SK-MEL-5 (cell line): ENCODE data around the gene CHD2. TPM values are rescaled to one million over a fixed set of nuclear protein-coding genes. Genes with fewer than 3 reads are reported as not detected.

Experiments
- DNase-seq: peaks from one replicate; pipeline ENCODE4 v3.0.0-alpha.2; 2016; ENCODE audit warnings: low read depth, low spot score
- in situ Hi-C: cut with HindIII; loops from 2 replicates; pipeline ENCODE4 v1.10.0; 2016; ENCODE audit warnings: low sequenced_read_pairs, high pct_unique_total_duplicates, low pct_unique_long_range_greater_than_20kb
- total RNA-seq: library from RNA; depleted of rRNA; stranded (reverse); fragments of >200 nt; shearing (Covaris generic); gene quantifications from 2 replicates; pipeline ENCODE4 v1.2.3, GENCODE V29; 2014

The CHD2 gene
- total RNA-seq, 1 experiment from 2014 or later = 37.9 TPM

DNA sequence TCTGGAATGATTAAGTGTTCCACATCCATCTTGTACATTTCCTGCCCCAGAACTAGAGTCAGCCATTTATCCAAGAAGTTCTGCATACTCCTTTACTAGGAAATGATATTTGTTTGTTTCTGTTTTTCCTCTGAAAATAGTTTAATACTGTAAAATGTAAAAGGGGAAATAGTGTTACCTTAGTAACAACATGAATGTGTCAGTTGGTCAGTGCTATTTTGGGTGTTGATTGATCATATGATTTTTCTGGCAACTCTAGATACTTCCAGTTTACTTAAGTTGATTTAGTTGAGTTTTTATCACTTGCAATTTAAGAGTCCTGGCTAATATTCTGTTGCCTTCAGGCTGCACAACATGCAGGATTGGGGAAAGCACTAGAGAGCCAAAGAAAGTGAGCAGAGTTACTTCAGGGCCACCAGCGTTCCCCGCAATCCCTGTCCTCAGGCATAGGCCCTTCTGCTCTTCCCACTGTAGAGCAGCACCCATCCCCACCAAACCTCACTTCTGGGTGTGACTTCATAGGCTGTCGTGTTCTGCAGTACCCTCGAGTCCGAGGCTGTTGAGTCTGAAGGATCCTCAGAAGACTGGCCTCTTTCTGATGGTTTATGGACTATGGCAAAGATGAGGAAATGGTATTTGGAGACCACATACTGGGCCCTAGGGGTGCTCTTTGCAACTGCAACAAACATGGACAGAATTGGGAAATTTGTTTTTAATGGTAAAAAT, 69.0 kb downstream of the CHD2 start:
- peak; percentile 27 for DNase-seq
- in situ Hi-C loops = no loop called here

DNA sequence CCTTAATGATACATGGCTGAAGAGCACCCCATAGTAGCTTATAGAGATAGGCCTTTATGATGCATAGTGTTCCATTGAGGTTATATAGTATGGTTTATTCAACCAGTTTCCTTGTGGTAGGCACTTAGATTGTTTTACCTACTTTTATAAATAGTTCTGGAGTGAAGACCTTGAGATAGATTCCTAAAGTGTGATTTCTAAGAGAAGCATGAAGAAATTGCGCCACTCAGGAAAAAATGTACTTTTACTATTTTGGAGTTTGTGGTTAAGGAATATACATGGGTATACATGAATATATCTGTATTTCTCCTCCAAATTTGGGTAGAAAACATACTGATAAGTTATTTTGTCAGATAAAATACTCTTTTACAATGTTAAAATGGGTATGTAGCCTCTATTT, 70.5 kb downstream of the CHD2 start:
- in situ Hi-C loops = no loop called here
- DNase-seq = no peak

DNA sequence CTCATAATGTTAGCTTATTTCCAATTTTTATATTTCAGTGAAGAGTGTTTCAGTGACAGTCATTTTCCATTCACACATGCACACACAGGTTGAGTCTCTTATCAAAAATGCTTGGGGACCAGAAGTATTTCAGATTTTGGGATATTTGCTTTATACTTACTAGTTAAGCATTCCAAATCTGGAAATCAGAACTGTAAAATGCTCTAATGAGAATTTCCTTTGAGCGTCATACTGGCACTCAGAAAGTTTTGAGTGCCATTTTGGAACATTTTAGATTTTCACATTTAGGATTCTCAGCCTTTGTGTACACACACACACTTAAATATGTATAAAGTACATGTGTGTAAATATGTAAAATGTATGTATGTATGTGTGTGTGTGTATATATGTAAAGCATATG, 71.0 kb downstream of the CHD2 start:
- in situ Hi-C loops = no loop called here
- no peak for DNase-seq

DNA sequence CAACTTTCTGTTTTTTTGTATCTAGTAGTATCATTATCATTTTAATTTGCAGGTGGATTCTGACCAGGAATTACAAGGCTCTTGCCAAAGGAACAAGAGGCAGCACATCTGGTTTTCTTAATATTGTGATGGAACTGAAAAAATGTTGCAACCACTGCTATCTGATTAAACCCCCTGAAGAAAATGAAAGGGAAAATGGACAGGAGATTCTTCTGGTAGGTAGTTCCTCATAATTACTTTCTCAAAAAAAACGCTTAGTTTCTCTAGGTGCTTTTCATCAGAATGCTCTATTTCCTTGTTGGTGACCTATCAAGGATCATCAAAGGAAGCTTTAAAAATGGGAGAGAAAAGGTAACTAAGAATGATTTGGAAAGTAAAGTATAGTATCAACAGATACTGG, 71.6 kb downstream of the CHD2 start:
- DNase-seq = no peak
- in situ Hi-C loops = no loop called here

DNA sequence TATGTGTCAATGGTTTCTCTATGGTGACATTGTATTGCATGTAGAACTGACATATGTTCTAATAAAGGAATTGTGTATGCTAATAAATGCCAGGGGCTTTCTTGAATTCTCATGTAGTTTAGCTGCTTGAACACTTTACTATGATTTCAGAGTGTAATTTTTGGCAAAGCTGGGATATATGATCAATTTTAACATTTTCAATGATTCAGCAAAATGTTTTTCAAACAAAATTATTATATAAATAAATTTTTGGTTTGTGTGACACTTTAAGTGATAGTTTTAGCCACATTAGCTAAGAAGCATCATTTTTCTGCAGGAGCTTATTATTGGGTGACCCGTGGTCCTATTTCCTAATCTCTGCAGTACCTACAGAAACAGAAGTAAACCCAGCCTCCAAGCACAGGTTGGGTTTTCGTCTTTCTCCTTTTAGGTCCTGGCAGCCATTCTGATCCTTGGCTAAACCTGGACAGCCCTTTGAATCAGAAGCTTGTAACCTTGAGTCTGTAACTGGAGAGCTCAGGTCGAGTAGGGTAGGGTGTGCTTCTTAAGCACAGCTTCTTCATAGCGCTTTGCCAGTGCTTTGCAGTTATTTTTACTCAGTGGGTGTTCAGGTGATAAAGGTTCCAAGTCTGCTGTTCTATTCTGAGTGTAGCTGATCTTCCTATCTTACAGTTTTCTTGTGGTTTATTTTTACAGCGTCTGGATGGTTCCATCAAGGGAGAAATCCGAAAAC, 74.2 kb downstream of the CHD2 start:
- in situ Hi-C loops = no loop called here
- DNase-seq = no peak

DNA sequence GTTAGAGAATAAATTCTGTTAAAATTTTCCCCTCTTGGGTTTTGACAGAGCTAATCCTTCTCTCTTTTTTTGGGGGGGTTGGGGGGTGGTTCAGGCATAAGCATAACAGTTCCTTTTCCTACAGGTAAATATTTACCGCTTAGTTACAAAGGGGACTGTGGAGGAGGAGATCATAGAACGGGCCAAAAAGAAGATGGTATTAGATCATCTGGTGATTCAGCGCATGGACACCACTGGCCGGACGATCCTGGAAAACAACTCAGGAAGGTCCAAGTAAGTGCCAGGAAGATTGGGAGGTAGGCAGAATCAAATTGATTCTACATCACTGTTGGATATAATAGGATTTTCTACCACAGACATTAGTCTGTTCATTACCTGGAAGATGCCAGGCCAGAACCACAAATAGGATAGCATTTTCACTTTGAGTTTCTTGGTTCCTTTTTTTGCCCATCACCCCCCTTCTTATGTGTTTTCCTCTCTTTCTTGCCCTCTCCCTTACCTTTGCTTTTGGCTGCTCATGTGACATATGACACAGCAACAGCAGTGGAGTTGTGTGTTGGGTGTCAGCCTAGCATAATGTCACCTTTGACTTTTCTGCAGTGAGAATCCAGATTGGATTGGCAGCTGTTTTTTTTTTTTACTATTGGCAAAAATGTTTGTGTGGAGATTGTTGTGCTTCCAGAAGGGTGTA, 79.0 kb downstream of the CHD2 start:
- no peak for DNase-seq
- in situ Hi-C loops = no loop called here

DNA sequence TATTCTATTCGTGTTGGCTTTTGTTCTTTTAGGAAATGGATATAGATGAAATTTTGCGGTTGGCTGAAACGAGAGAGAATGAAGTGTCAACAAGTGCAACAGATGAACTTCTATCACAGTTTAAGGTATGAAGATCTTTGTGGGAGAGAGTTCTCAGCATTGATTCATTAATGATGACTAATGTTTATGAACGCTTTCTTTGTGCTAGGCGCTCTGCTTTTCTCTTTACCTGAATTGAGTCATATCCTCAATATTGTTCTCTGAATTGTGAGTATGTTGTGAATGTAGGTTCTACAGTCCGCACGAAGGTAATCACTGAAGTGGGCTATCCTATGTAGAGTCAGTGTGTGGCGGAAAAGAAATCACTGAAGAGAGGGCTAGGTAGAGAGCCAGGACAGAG, 81.2 kb downstream of the CHD2 start:
- in situ Hi-C loops = no loop called here

DNA sequence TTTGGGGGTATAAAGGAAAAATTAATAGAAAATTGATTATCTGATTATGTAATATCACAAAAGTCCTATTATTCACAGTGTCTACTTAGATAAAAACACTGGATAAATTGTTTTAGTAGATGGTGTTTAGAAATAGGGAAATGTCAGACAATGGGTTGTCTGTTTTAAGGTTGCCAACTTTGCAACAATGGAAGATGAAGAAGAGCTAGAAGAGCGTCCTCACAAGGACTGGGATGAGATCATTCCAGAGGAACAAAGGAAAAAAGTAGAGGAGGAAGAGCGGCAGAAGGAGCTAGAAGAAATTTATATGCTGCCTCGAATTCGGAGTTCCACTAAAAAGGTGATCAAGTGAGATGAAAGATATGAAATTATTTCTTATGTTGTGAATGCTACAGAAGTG, 84.0 kb downstream of the CHD2 start:
- DNase-seq = peak; percentile 74
- in situ Hi-C loops = no loop called here

More for the DNA sequence above, 81.2 kb downstream of the CHD2 start:
- DNase-seq = no peak

DNA sequence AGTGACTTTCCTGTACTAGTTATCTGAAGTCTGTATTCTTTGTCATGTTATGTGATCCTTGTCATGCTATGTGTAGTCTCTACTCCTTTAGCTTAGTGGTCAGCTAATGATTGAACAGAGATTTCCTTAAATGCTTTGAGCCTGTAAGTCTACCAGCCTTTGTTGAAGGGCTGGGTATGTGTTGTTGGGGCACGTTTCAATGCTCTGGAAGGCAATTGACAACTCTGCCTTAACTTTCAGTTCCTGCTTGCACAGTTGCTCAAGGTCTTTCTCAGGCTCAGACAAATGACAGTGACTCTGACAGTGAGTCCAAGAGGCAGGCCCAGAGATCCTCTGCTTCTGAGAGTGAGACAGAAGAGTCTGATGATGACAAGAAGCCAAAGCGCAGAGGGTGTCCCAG, 89.3 kb downstream of the CHD2 start:
- no peak for DNase-seq
- in situ Hi-C loops = no loop called here

DNA sequence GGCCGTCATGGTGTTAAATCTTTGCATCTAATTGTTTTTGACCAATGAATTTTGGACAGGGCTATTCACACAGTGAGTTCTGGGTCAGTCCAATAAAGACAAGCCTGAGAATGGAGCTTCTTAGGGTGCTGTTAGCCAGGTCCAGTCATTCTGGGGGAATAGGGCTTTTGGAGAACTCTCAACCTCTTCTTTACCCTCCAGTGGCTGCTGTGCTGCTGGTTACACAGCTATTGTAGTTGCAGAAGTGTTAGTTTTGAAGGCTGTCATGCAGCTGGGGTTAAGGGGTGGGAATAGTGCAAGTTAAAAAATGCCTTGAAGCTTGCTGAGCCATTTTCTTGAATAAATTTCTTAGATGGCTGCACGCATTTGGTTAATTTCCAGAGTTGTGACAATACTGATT, 89.9 kb downstream of the CHD2 start:
- in situ Hi-C loops = no loop called here
- no peak for DNase-seq

DNA sequence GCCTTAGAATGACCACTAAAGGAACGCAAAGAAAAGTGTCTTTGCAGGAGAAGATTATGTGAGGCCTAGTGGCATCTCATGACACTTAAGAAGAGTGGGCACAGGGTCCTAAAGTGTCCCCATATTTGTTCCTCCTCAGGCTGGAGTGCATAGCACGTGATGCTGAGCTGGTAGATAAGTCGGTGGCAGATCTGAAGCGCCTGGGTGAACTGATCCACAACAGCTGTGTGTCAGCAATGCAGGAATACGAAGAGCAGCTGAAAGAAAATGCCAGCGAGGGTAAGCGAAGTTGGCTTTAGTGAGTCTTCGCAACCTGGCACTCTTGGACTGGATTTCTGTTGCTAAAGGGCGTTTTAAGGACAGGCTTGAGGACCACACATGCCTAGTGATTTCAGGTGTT, 92.6 kb downstream of the CHD2 start:
- in situ Hi-C loops = no loop called here
- no peak for DNase-seq

DNA sequence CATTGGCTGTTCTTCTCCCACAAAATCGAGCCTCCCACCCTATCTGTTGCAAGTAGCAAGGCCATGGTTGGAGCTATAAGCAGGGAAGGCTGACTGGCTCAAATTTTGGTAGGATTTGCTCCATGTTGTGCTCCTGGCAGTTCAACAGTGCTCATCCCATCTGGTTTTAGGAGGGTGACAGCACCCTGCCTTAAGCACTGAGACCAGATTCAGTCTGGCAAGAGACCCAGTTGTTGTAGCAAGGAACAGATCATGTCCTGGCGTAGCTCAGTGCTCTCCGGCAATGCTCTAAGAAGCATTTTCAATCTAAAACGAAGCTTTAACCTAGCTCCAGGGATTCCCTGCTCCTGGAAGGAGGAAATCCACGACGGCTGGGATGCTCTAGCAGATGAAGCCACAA, 97.7 kb downstream of the CHD2 start:
- DNase-seq = no peak
- in situ Hi-C loops = no loop called here

DNA sequence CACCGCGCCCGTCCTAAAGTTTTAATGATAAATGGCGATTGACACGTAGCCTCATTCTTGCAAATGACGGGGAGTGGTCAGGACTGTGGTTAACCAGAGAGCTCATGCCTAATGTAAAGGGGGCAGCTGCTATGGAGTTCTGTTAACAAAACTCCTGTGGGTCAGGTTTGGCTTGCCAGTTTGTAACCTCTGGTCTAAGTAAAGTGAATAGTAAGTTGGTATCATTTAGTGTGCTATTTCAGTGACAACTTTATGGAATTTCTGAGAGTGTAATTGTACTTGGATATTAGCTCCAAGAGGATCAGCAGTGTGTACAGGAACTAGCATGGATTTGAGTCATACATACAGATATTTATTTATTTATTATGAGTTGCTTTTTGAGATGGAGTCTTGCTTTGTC, 101.0 kb downstream of the CHD2 start:
- no peak for DNase-seq
- in situ Hi-C loops = no loop called here

DNA sequence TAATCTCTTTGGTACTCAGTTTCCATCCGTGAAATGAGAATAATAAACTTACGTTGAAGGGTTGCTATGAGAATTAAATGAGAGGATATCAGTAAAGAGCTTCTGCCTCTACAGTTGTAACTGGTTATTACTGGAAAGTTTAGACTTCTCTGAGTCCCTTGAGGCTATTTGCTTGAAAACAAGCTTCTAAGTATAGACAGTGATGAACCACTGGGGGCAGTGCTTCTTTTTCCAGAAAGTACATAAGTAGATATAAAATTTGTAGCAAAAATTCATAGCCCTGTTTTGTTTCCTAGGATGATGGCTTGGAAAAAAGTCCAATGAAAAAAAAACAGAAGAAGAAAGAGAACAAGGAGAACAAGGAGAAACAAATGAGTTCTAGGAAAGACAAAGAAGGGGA, 101.8 kb downstream of the CHD2 start:
- DNase-seq = peak; percentile 14
- in situ Hi-C loops = no loop called here

DNA sequence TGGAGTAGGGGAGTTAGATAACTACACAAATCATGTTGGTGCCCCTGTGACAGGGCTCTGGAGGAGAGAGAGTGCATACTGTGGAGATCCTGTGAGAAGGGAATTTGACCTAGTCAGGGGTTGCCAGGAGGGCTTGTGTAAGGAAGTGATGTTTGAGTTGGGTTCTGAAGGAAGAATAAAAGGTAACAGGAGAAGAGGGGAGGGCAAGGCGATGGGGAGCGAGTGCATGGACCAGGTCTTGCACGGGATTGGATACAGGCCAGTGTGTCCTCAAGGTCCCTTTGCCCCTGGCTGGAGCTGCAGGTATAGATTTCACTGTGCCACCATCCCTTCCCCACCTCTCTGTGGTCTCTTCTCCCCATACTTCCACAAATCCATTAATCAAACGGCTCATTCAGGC, 105.0 kb downstream of the CHD2 start:
- in situ Hi-C loops = no loop called here
- no peak for DNase-seq

DNA sequence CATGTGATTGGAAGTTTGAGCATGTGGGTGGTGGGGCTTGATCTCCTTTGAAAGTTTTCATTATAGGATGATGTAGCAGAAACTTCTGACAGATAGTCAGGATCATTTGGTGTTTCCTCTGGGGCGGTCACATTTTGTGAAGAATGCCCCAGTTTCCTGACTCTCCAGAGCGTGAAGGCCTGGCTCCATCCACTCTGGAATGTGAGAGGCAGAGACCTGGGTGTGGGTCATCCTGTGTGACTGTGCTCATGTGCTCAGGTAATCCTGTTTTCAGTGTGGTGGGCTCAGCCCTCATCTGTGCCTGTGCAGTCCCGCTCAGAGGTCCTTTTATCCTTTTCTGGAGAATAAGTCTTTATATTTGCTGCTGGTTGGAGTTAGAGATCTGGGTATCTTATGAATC, 107.9 kb downstream of the CHD2 start:
- in situ Hi-C loops = no loop called here
- DNase-seq = no peak

DNA sequence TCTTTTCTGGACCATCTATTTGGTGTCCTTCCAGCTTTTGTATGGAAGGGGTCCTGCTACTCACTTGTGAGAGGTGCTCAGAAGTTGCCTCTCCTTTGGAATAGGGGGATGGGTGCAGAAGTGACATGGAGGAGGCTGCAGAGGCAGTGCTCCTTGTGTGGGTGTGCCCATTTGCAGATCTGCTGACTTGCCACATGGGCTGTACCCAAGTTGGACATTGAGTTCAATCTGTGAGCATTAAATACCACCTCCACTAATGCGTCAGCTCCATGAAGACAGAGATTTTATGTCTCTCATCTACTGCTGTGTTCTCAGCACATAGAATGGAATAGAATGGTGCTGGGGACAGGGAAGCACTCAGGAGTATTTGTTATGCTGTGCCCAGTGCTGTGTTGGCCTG, 112.7 kb downstream of the CHD2 start:
- DNase-seq = no peak
- in situ Hi-C loops = no loop called here

DNA sequence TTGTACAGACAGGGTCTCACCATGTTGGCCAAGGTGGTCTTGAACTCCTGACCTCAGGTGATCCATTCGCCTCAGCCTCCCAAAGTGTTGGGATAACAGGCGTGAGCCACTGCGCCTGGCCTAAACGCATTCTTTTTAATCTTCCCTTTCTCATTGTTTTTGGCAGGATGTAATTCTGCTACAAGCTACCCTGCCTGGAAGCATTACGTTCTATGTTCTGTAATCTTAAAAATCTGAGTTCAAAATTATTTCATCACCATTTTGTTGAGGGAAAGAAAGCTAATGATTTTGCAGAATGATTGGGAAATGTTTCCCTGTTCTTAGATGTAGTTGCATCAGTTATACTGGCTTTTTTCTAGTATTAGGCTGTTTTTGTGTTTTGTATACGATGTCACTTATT, 117.4 kb downstream of the CHD2 start:
- no peak for DNase-seq
- in situ Hi-C loops = no loop called here

DNA sequence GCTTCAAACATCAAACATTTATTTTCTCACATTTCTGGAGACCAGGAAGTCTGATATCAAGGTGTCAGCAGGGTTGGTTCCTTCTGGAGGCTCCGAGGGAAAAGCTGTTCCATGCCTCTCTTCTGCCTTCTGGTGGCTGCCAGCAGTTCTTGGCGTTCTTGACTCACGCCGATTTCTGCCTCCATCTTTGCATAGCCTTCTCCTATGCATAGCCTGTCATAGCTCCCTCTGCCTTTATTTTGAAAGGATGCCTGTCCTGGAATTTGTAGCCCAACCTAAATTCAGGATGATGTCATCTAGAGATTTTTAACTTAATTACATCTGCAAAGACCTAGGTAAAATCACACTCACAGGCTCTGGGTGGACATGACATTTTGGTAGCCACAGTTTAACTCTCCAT, 118.5 kb downstream of the CHD2 start:
- in situ Hi-C loops = no loop called here
- DNase-seq = peak; percentile 66
